ENCODE data around the gene CTNNBL1. TPM values are rescaled to one million over a fixed set of nuclear protein-coding genes. Genes with fewer than 3 reads are reported as not detected.
"Not testable (repeated sequence)": the region's sequence is repeated elsewhere in the genome, so short reads cannot be mapped to it uniquely, and the experiment has no call there.

Gene CTNNBL1
- total RNA-seq, 1 donor from 2014 or later = 67.0 TPM

DNA sequence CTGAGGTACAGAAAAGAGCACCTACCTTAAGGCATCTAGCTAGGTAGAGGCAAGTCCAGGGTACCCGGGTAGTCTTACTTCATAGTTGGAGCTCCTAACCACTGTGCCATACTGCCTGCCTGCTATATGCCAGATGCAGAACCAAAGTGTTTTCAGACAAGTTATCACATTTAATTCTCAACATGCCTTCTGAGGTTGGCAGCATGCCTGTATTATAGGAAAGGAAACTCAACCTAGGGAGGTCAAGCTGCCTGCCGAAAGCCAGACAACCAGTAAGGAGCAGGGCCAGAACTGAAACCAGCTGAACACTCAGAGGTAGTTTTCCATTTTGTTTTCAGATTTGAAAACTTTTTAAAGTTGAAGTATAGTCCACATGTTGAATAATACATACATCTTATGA lies 5.4 kb downstream of the CTNNBL1 start:
- Mint-ChIP-seq H3K27me3 (ENCODE audit: low read depth, unreplicated experiment) (no peaks in the 10 kb centered on the region), H3K4me1 (ENCODE audit: low read depth, unreplicated experiment) (peaks cover 7% of the 10 kb centered on the region), H3K4me3 (ENCODE audit: unreplicated experiment) (no peak overlapping the region), H3K36me3 (ENCODE audit: low read depth, unreplicated experiment) (peaks cover 5% of the 10 kb centered on the region), H3K9me3 (ENCODE audit: unreplicated experiment) (no peaks in the 10 kb centered on the region), H3K27ac (ENCODE audit: unreplicated experiment) (no peak overlapping the region)
- Histone ChIP-seq H3K9me3 (ENCODE audit: insufficient read depth, low read depth, low read length) (no peaks in the 10 kb centered on the region), H3K27ac (ENCODE audit: low read depth, low read length) (no peak overlapping the region), H3K36me3 (ENCODE audit: insufficient read depth, low read length) (no peaks in the 10 kb centered on the region), H2AFZ (ENCODE audit: low read depth, low read length) (no peak overlapping the region), H3K4me2 (ENCODE audit: low read length) (no peak overlapping the region), H3K4me1 (ENCODE audit: insufficient read depth, low read length) (peaks cover 5% of the 10 kb centered on the region), H3K79me2 (ENCODE audit: insufficient read depth, low read length) (peaks cover 85% of the 10 kb centered on the region), H3K27me3 (ENCODE audit: insufficient read depth, low read length) (no peaks in the 10 kb centered on the region), H4K20me1 (ENCODE audit: insufficient read depth, low read length) (peaks cover 71% of the 10 kb centered on the region), H3K9ac (ENCODE audit: low read length) (no peak overlapping the region), H3K4me3 (ENCODE audit: insufficient read depth, low read depth, low read length) (no peak overlapping the region)
- DNase-seq (ENCODE audit: low read depth) = no peak
- TF ChIP-seq, protein P1, sequence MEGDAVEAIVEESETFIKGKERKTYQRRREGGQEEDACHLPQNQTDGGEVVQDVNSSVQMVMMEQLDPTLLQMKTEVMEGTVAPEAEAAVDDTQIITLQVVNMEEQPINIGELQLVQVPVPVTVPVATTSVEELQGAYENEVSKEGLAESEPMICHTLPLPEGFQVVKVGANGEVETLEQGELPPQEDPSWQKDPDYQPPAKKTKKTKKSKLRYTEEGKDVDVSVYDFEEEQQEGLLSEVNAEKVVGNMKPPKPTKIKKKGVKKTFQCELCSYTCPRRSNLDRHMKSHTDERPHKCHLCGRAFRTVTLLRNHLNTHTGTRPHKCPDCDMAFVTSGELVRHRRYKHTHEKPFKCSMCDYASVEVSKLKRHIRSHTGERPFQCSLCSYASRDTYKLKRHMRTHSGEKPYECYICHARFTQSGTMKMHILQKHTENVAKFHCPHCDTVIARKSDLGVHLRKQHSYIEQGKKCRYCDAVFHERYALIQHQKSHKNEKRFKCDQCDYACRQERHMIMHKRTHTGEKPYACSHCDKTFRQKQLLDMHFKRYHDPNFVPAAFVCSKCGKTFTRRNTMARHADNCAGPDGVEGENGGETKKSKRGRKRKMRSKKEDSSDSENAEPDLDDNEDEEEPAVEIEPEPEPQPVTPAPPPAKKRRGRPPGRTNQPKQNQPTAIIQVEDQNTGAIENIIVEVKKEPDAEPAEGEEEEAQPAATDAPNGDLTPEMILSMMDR (IDR thresholded peaks at IDR 0.05; ENCODE audit: insufficient read depth, low read depth, low read length) = no peak
- TF ChIP-seq EZH2 (IDR thresholded peaks at IDR 0.05; ENCODE audit: insufficient read depth, low read length) = no peak
- no peak for FAIRE-seq

DNA sequence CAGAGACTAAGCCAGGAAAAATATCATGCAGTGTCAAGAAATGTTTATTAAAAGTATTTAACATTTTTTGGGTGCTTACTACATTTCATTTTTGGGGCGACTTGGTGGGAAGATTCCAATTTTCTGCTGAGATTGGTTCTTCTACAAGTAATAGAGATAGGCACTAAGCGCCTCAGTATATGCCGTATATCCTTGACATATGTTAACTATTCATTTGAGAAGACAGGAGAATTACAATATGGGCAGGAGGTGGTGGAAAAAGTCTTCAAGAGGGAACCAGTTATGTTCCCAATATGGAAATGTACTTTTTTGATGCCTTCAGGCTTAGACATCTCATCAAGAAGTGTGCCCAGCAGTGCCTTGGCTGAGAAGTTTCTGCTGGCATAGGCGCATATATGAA lies 6.5 kb downstream of the CTNNBL1 start:
- H3K4me1 Mint-ChIP-seq (ENCODE audit: low read depth, unreplicated experiment) = peaks cover 2% of the 10 kb centered on the region
- no peak overlapping the region for H2AFZ ChIP-seq (ENCODE audit: low read depth, low read length)
- TF ChIP-seq, protein P1 (IDR thresholded peaks at IDR 0.05; ENCODE audit: insufficient read depth, low read depth, low read length) = no peak
- TF ChIP-seq EZH2 (IDR thresholded peaks at IDR 0.05; ENCODE audit: insufficient read depth, low read length) = no peak
- no peaks in the 10 kb centered on the region for H3K9me3 Mint-ChIP-seq (ENCODE audit: unreplicated experiment)
- no peak overlapping the region for H3K27ac Mint-ChIP-seq (ENCODE audit: unreplicated experiment)
- FAIRE-seq (no peak), DNase-seq (ENCODE audit: low read depth) (no peak)
- H3K27me3 Mint-ChIP-seq (ENCODE audit: low read depth, unreplicated experiment) = no peaks in the 10 kb centered on the region
- H3K4me2 ChIP-seq (ENCODE audit: low read length) = no peak overlapping the region
- H3K27me3 ChIP-seq (ENCODE audit: insufficient read depth, low read length) = no peaks in the 10 kb centered on the region
- H3K4me3 ChIP-seq (ENCODE audit: insufficient read depth, low read depth, low read length) = no peak overlapping the region
- peaks cover 82% of the 10 kb centered on the region for H3K79me2 ChIP-seq (ENCODE audit: insufficient read depth, low read length)
- H3K36me3 ChIP-seq (ENCODE audit: insufficient read depth, low read length) = no peaks in the 10 kb centered on the region
- H3K27ac ChIP-seq (ENCODE audit: low read depth, low read length) = no peak overlapping the region
- no peaks in the 10 kb centered on the region for H3K9me3 ChIP-seq (ENCODE audit: insufficient read depth, low read depth, low read length)
- peaks cover 5% of the 10 kb centered on the region for H3K36me3 Mint-ChIP-seq (ENCODE audit: low read depth, unreplicated experiment)
- no peak overlapping the region for H3K4me3 Mint-ChIP-seq (ENCODE audit: unreplicated experiment)
- H3K4me1 ChIP-seq (ENCODE audit: insufficient read depth, low read length) = no peaks in the 10 kb centered on the region
- peaks cover 77% of the 10 kb centered on the region for H4K20me1 ChIP-seq (ENCODE audit: insufficient read depth, low read length)
- no peak overlapping the region for H3K9ac ChIP-seq (ENCODE audit: low read length)

DNA sequence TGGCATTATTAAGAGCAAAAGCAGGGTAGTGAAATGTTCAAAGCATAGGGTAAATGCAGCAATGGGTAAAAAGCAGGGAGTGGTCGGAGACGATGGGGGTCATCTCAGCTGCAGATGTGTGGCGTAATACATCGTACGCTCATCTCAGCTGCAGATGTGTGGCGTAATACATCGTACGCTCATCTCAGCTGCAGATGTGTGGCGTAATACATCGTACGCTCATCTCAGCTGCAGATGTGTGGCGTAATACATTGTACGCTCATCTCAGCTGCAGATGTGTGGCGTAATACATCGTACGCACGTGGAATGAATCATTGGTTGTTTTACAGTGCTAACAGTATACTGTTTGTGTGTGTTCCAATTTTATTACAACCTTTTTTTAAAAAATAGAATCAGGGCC lies 7.8 kb downstream of the CTNNBL1 start:
- Histone ChIP-seq H4K20me1 (ENCODE audit: insufficient read depth, low read length) (peaks cover 72% of the 10 kb centered on the region), H3K79me2 (ENCODE audit: insufficient read depth, low read length) (peaks cover 80% of the 10 kb centered on the region)
- H3K36me3 Mint-ChIP-seq (ENCODE audit: low read depth, unreplicated experiment); H3K9me3 Mint-ChIP-seq (ENCODE audit: unreplicated experiment); H3K9me3 ChIP-seq (ENCODE audit: insufficient read depth, low read depth, low read length); H3K4me1 ChIP-seq (ENCODE audit: insufficient read depth, low read length); H3K27me3 Mint-ChIP-seq (ENCODE audit: low read depth, unreplicated experiment); FAIRE-seq; H3K27me3 ChIP-seq (ENCODE audit: insufficient read depth, low read length); H3K4me2 ChIP-seq (ENCODE audit: low read length); H3K27ac Mint-ChIP-seq (ENCODE audit: unreplicated experiment); H3K4me1 Mint-ChIP-seq (ENCODE audit: low read depth, unreplicated experiment); H3K36me3 ChIP-seq (ENCODE audit: insufficient read depth, low read length); DNase-seq (ENCODE audit: low read depth); H3K4me3 Mint-ChIP-seq (ENCODE audit: unreplicated experiment); H3K27ac ChIP-seq (ENCODE audit: low read depth, low read length); H3K4me3 ChIP-seq (ENCODE audit: insufficient read depth, low read depth, low read length); H3K9ac ChIP-seq (ENCODE audit: low read length); H2AFZ ChIP-seq (ENCODE audit: low read depth, low read length): not testable (repeated sequence)
